H9 (cell line): ENCODE data around the gene CELF5. TPM values are rescaled to one million over a fixed set of nuclear protein-coding genes. Genes with fewer than 3 reads are reported as not detected.

Experiments used
- DNase-seq: peaks from one replicate; pipeline ENCODE4 v3.0.0-alpha.2; 2017
- H2AFZ ChIP-seq: one replicate; pipeline ENCODE4 v1.6.1; 2013; ENCODE audit warnings: mild to moderate bottlenecking, low read length, control low read depth, moderate library complexity
- H2AK5ac ChIP-seq: 2 replicates; pipeline ENCODE4 v1.6.1; 2013; ENCODE audit warnings: low read length, control low read depth, mixed read lengths; ENCODE audit not compliant: insufficient read length
- H2BK120ac ChIP-seq: one replicate; pipeline ENCODE4 v1.6.1; 2013; ENCODE audit warnings: low read depth, mild to moderate bottlenecking, low read length, control low read depth, inconsistent platforms; ENCODE audit not compliant: poor library complexity, severe bottlenecking
- H2BK12ac ChIP-seq: 2 replicates; pipeline ENCODE4 v1.6.1; 2013; ENCODE audit warnings: low read length, control low read depth, mixed read lengths, low read depth; ENCODE audit not compliant: insufficient read length
- H2BK15ac ChIP-seq: 2 replicates; pipeline ENCODE4 v1.6.1; 2013; ENCODE audit warnings: low read depth, low read length, control low read depth
- H2BK20ac ChIP-seq: one replicate; pipeline ENCODE4 v1.6.1; 2013; ENCODE audit warnings: low read depth, mild to moderate bottlenecking, low read length, control low read depth, inconsistent platforms; ENCODE audit not compliant: poor library complexity, severe bottlenecking
- H2BK5ac ChIP-seq: 2 replicates; pipeline ENCODE4 v1.6.1; 2013; ENCODE audit warnings: low read length, control low read depth, mixed read lengths; ENCODE audit not compliant: insufficient read length
- H3K14ac ChIP-seq: 2 replicates; pipeline ENCODE4 v1.6.1; 2013; ENCODE audit warnings: low read length, control low read depth; ENCODE audit not compliant: insufficient read depth
- H3K18ac ChIP-seq: 2 replicates; pipeline ENCODE4 v1.6.1; 2013; ENCODE audit warnings: low read depth, mild to moderate bottlenecking, mixed read lengths, low read length, control low read depth; ENCODE audit not compliant: insufficient read length
- H3K23ac ChIP-seq: 2 replicates; pipeline ENCODE4 v1.6.1; 2013; ENCODE audit warnings: low read length, control low read depth, mixed read lengths, low read depth; ENCODE audit not compliant: insufficient read length
- H3K23me2 ChIP-seq: 2 replicates; pipeline ENCODE4 v1.6.1; 2013; ENCODE audit warnings: low read depth, mild to moderate bottlenecking, mixed read lengths, low read length, control low read depth; ENCODE audit not compliant: insufficient read length, poor library complexity, severe bottlenecking
- H3K27ac ChIP-seq: 2 replicates; pipeline ENCODE4 v1.5.1; 2013; ENCODE audit warnings: low read length, control low read depth, mixed read lengths, low read depth; ENCODE audit not compliant: insufficient read length
- H3K27me3 ChIP-seq: 2 replicates; pipeline ENCODE4 v1.6.1; 2013; ENCODE audit warnings: low read length, control low read depth, inconsistent platforms; ENCODE audit not compliant: insufficient read depth
- H3K4ac ChIP-seq: 2 replicates; pipeline ENCODE4 v1.6.1; 2013; ENCODE audit warnings: low read depth, mild to moderate bottlenecking, control low read depth, inconsistent platforms, low read length, moderate library complexity
- H3K4me1 ChIP-seq: 2 replicates; pipeline ENCODE4 v1.6.1; 2013; ENCODE audit warnings: low read length, control low read depth, inconsistent platforms; ENCODE audit not compliant: insufficient read depth
- H3K4me2 ChIP-seq: 2 replicates; pipeline ENCODE4 v1.6.1; 2013; ENCODE audit warnings: low read length, control low read depth, mixed read lengths; ENCODE audit not compliant: insufficient read length, insufficient read depth
- H3K56ac ChIP-seq: 2 replicates; pipeline ENCODE4 v1.6.1; 2013; ENCODE audit warnings: low read depth, mild to moderate bottlenecking, mixed read lengths, low read length, control low read depth; ENCODE audit not compliant: insufficient read length
- H3K79me1 ChIP-seq: 2 replicates; pipeline ENCODE4 v1.6.1; 2013; ENCODE audit warnings: low read depth, mild to moderate bottlenecking, moderate library complexity, low read length, control low read depth, inconsistent platforms; ENCODE audit not compliant: insufficient read depth, poor library complexity, severe bottlenecking
- H3K79me2 ChIP-seq: 2 replicates; pipeline ENCODE4 v1.6.1; 2013; ENCODE audit warnings: low read length, control low read depth, inconsistent platforms; ENCODE audit not compliant: insufficient read depth
- H3K9ac ChIP-seq: 2 replicates; pipeline ENCODE4 v1.6.1; 2013; ENCODE audit warnings: low read length, control low read depth, mixed read lengths; ENCODE audit not compliant: insufficient read length; ENCODE audit errors: extremely low read depth
- H3K9me3 ChIP-seq: one replicate; pipeline ENCODE4 v1.6.1; 2013; ENCODE audit warnings: low read depth, low read length, inconsistent platforms; ENCODE audit not compliant: control insufficient read depth
- H3T11ph ChIP-seq: one replicate; pipeline ENCODE4 v1.6.1; 2013; ENCODE audit warnings: mild to moderate bottlenecking, low read length, control low read depth, inconsistent platforms
- H4K20me1 ChIP-seq: one replicate; pipeline ENCODE4 v1.6.1; 2013; ENCODE audit not compliant: control insufficient read depth, insufficient read length, insufficient read depth
- H4K5ac ChIP-seq: 2 replicates; pipeline ENCODE4 v1.6.1; 2013; ENCODE audit warnings: low read depth, mild to moderate bottlenecking, mixed read lengths, low read length, control low read depth; ENCODE audit not compliant: insufficient read length
- H4K8ac ChIP-seq: replicated peaks from 2 replicates; pipeline ENCODE4 v1.6.1; 2013; ENCODE audit warnings: low read length, control low read depth, mixed read lengths, low read depth; ENCODE audit not compliant: insufficient read length
- H4K91ac ChIP-seq: 2 replicates; pipeline ENCODE4 v1.6.1; 2013; ENCODE audit warnings: low read depth, mild to moderate bottlenecking, moderate library complexity, mixed read lengths, low read length, control low read depth; ENCODE audit not compliant: insufficient read length
- H3K27ac Mint-ChIP-seq, 3 experiments: 2 replicates in 2 of 3; 3 replicates in 1 of 3; pipeline ENCODE4 v1.8.0; 2020 to 2021; ENCODE audit warnings: mixed read lengths in 3 of 3, mild to moderate bottlenecking in 1 of 3, moderate library complexity in 1 of 3
- H3K27me3 Mint-ChIP-seq: 2 replicates; pipeline ENCODE4 v1.8.0; 2021; ENCODE audit warnings: low read depth, mild to moderate bottlenecking, moderate library complexity, mixed read lengths
- H3K36me3 Mint-ChIP-seq, 3 experiments: 2 replicates in 2 of 3; 3 replicates in 1 of 3; pipeline ENCODE4 v1.8.0; 2020 to 2021; ENCODE audit warnings: low read depth in 3 of 3, mixed read lengths in 3 of 3; ENCODE audit not compliant: insufficient read depth in 1 of 3
- H3K4me1 Mint-ChIP-seq, 2 experiments: 2 replicates each; pipeline ENCODE4 v1.8.0; 2020; ENCODE audit warnings: mixed read lengths in 2 of 2
- H3K4me3 Mint-ChIP-seq, 2 experiments: 2 replicates in 1 of 2; 3 replicates in 1 of 2; pipeline ENCODE4 v1.8.0; 2020 to 2021; ENCODE audit warnings: mild to moderate bottlenecking in 2 of 2, mixed read lengths in 2 of 2, moderate library complexity in 1 of 2
- H3K9me3 Mint-ChIP-seq, 2 experiments: 2 replicates in 1 of 2; 3 replicates in 1 of 2; pipeline ENCODE4 v1.8.0; 2020; ENCODE audit warnings: mild to moderate bottlenecking in 2 of 2, mixed read lengths in 2 of 2, moderate library complexity in 1 of 2
- WGBS: extraction: QIAGEN DNeasy Blood & Tissue Kit; methylation state at CpG from one replicate; pipeline ENCODE4 v1.1.7; 2013; ENCODE audit warnings: missing lambda C conversion rate, low lambda C conversion rate, mixed read lengths; ENCODE audit not compliant: insufficient read length; ENCODE audit errors: extremely low coverage; 5-methylcytosine and 5-hydroxymethylcytosine counted together
- total RNA-seq: library from RNA; stranded (reverse); gene quantifications from 2 replicates; pipeline ENCODE4 v1.2.1, GENCODE V29; 2021
- TF ChIP-seq, protein P1 (sequence below): fragments of 200-600 bp; sonication (generic); conservative IDR thresholded peaks from 3 replicates; pipeline ENCODE4 v1.8.0; 2021; ENCODE audit warnings: antibody characterized with exemption, mild to moderate bottlenecking

CELF5 gene
- total RNA-seq, 1 experiment from 2014 or later, result 4.8 TPM

- Histone ChIP-seq H3K23me2 (no peaks in the 10 kb centered on the region), H3K27ac (no peak overlapping the region), H2AFZ (no peak overlapping the region), H2BK5ac (no peak overlapping the region), H3K9me3 (no peaks in the 10 kb centered on the region), H4K20me1 (no peaks in the 10 kb centered on the region), H3T11ph (no peak overlapping the region), H2BK12ac (no peak overlapping the region), H3K4me1 (no peaks in the 10 kb centered on the region), H3K79me1 (no peaks in the 10 kb centered on the region), H2BK20ac (no peak overlapping the region), H3K9ac (no peak overlapping the region), H3K23ac (no peak overlapping the region), H2BK15ac (no peak overlapping the region), H3K4me2 (no peak overlapping the region), H3K18ac (no peak overlapping the region), H4K91ac (no peak overlapping the region), H2BK120ac (no peak overlapping the region), H3K14ac (no peak overlapping the region), H3K79me2 (no peaks in the 10 kb centered on the region), H4K5ac (no peak overlapping the region), H3K27me3 (no peaks in the 10 kb centered on the region), H4K8ac (no peak overlapping the region), H3K56ac (no peak overlapping the region), H3K4ac (no peak overlapping the region), H2AK5ac (no peak overlapping the region)
- Mint-ChIP-seq H3K4me3 (no peak overlapping the region), H3K9me3 (no peaks in the 10 kb centered on the region; a peak in 2 of 5 replicates), H3K27ac (no peak overlapping the region; a peak in 1 of 7 replicates), H3K27me3 (peaks cover 19% of the 10 kb centered on the region), H3K36me3 (peaks cover 8 to 34% (median 32%) of the 10 kb centered on the region in 3 experiments), H3K4me1 (peaks cover 2 to 12% of the 10 kb centered on the region in 2 experiments; a peak in 3 of 4 replicates)
- DNase-seq, result no peak
- TF ChIP-seq, protein P1, sequence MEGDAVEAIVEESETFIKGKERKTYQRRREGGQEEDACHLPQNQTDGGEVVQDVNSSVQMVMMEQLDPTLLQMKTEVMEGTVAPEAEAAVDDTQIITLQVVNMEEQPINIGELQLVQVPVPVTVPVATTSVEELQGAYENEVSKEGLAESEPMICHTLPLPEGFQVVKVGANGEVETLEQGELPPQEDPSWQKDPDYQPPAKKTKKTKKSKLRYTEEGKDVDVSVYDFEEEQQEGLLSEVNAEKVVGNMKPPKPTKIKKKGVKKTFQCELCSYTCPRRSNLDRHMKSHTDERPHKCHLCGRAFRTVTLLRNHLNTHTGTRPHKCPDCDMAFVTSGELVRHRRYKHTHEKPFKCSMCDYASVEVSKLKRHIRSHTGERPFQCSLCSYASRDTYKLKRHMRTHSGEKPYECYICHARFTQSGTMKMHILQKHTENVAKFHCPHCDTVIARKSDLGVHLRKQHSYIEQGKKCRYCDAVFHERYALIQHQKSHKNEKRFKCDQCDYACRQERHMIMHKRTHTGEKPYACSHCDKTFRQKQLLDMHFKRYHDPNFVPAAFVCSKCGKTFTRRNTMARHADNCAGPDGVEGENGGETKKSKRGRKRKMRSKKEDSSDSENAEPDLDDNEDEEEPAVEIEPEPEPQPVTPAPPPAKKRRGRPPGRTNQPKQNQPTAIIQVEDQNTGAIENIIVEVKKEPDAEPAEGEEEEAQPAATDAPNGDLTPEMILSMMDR, result peak; percentile 35; the same call in 2 of the 3 replicates
- WGBS, result no CpG with 5 or more reads among the region's 3 CpGs
These were observed 28.8 kb downstream of the CELF5 start for GRCh38 chr19:3253270-3253669.
